ENCODE results near the gene SETD2. TPM values are rescaled to one million over a fixed set of nuclear protein-coding genes. Genes with fewer than 3 reads are reported as not detected.

The SETD2 gene
- total RNA-seq, 1 experiment from 2014 or later, result 60.8 TPM

DNA sequence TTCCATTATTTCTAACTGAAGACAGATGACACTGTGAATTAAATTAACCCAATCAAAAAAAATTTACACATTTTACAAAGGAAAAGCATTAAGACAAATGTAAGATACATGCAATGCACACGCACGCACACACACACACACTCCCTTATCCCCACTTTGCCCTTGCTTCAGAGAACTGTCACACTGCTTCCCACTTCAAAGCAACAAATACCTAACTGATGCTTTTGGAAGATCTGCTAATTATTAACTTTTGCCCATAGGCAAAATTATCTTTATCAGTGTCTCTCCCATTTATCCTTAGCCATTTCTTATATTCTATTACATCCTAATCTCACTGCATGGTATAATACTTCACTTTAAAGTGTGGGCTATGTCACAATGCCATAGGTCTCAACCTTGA is 60.3 kb downstream of the SETD2 start:
- Histone ChIP-seq H4K91ac (ENCODE audit: insufficient read length, low read depth, low read length) (no peak overlapping the region), H3K14ac (ENCODE audit: insufficient read depth, low read length) (no peak overlapping the region), H3K4ac (ENCODE audit: low read depth, low read length) (no peak overlapping the region), H3K79me2 (ENCODE audit: insufficient read depth, low read length) (no peaks in the 10 kb centered on the region), H3K79me1 (ENCODE audit: insufficient read depth, low read depth, low read length, poor library complexity, severe bottlenecking) (no peaks in the 10 kb centered on the region), H3K18ac (ENCODE audit: insufficient read length, low read depth, low read length) (no peak overlapping the region), H3K9ac (ENCODE audit: extremely low read depth, insufficient read length, low read length) (no peak overlapping the region), H4K20me1 (ENCODE audit: control insufficient read depth, insufficient read depth, insufficient read length) (no peaks in the 10 kb centered on the region), H2AFZ (ENCODE audit: low read length) (no peak overlapping the region), H2BK15ac (ENCODE audit: low read depth, low read length) (no peak overlapping the region), H3K4me1 (ENCODE audit: insufficient read depth, low read length) (peaks cover 2% of the 10 kb centered on the region; the same call in 1 of the 2 replicates), H3K9me3 (ENCODE audit: control insufficient read depth, low read depth, low read length) (no peaks in the 10 kb centered on the region), H3K56ac (ENCODE audit: insufficient read length, low read depth, low read length) (no peak overlapping the region), H2AK5ac (ENCODE audit: insufficient read length, low read length) (no peak overlapping the region), H3K4me2 (ENCODE audit: insufficient read depth, insufficient read length, low read length) (no peak overlapping the region), H2BK20ac (ENCODE audit: low read depth, low read length, poor library complexity, severe bottlenecking) (no peak overlapping the region), H4K8ac (replicated peaks; ENCODE audit: insufficient read length, low read depth, low read length) (no peak overlapping the region), H2BK120ac (ENCODE audit: low read depth, low read length, poor library complexity, severe bottlenecking) (no peak overlapping the region), H3K27me3 (ENCODE audit: insufficient read depth, low read length) (no peaks in the 10 kb centered on the region), H3T11ph (ENCODE audit: low read length) (no peak overlapping the region), H3K23me2 (ENCODE audit: insufficient read length, low read depth, low read length, poor library complexity, severe bottlenecking) (no peaks in the 10 kb centered on the region), H4K5ac (ENCODE audit: insufficient read length, low read depth, low read length) (no peak overlapping the region), H3K27ac (ENCODE audit: insufficient read length, low read depth, low read length) (no peak overlapping the region), H2BK12ac (ENCODE audit: insufficient read length, low read depth, low read length) (no peak overlapping the region), H3K23ac (ENCODE audit: insufficient read length, low read depth, low read length) (no peak overlapping the region), H2BK5ac (ENCODE audit: insufficient read length, low read length) (no peak overlapping the region)
- Mint-ChIP-seq H3K36me3 (ENCODE audit: insufficient read depth in 1 of 3, low read depth in 3 of 3) (peaks cover 4 to 42% (median 32%) of the 10 kb centered on the region in 3 experiments; a peak in 6 of 7 replicates), H3K4me3 (no peak overlapping the region), H3K9me3 (no peaks in the 10 kb centered on the region), H3K4me1 (peaks cover 6 to 7% of the 10 kb centered on the region in 2 experiments), H3K27ac (0 out of 7 replicates have a peak overlapping the region, but pooled peaks of 1 of the 3 experiments have one; percentile 17), H3K27me3 (ENCODE audit: low read depth) (no peaks in the 10 kb centered on the region)
- no CpG with 5 or more reads among the region's 2 CpGs for WGBS (ENCODE audit: extremely low coverage, insufficient read length, low lambda C conversion rate)
- DNase-seq, result no peak
- TF ChIP-seq, protein P1, sequence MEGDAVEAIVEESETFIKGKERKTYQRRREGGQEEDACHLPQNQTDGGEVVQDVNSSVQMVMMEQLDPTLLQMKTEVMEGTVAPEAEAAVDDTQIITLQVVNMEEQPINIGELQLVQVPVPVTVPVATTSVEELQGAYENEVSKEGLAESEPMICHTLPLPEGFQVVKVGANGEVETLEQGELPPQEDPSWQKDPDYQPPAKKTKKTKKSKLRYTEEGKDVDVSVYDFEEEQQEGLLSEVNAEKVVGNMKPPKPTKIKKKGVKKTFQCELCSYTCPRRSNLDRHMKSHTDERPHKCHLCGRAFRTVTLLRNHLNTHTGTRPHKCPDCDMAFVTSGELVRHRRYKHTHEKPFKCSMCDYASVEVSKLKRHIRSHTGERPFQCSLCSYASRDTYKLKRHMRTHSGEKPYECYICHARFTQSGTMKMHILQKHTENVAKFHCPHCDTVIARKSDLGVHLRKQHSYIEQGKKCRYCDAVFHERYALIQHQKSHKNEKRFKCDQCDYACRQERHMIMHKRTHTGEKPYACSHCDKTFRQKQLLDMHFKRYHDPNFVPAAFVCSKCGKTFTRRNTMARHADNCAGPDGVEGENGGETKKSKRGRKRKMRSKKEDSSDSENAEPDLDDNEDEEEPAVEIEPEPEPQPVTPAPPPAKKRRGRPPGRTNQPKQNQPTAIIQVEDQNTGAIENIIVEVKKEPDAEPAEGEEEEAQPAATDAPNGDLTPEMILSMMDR (conservative IDR thresholded peaks at IDR 0.05), result no peak

Measured in H9 (cell line).